SU-DHL-6 (cell line): Measurements from ENCODE around the gene SETD2.

Source experiments
- EZH2phosphoT487 ChIP-seq: fragments of 200-600 bp; sonication (generic), shearing (Covaris generic); conservative IDR thresholded peaks from 2 replicates; pipeline ENCODE4 v1.6.1; 2018; ENCODE audit warnings: mild to moderate bottlenecking, antibody characterized with exemption, low read length, moderate library complexity, mixed read lengths
- TF ChIP-seq, protein P1 (sequence below): fragments of 200-600 bp; sonication (generic); IDR thresholded peaks from one replicate; pipeline ENCODE4 v1.5.1; 2017; ENCODE audit warnings: antibody characterized with exemption, mild to moderate bottlenecking, low read length, moderate library complexity; ENCODE audit not compliant: insufficient read depth, poor library complexity, severe bottlenecking

DNA sequence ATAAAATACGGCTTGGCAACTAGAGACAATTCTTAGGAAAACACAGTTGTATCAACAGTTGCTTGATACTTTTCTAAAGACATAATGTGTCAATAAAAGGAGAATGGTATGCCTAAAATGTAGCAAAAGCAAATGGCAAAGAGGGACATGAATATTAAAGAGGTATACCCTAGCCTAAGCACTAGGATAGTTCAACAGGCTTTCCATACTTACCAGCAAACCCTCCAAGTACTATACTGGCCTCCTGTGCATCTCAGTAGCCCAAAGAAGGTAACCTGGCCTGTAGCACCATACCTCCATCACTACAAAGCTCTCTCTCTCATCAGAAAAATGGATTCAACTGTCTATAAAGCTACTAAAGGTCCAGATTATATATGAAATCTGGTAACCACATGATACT, 7.5 kb downstream of the SETD2 start:
- TF ChIP-seq, protein P1, sequence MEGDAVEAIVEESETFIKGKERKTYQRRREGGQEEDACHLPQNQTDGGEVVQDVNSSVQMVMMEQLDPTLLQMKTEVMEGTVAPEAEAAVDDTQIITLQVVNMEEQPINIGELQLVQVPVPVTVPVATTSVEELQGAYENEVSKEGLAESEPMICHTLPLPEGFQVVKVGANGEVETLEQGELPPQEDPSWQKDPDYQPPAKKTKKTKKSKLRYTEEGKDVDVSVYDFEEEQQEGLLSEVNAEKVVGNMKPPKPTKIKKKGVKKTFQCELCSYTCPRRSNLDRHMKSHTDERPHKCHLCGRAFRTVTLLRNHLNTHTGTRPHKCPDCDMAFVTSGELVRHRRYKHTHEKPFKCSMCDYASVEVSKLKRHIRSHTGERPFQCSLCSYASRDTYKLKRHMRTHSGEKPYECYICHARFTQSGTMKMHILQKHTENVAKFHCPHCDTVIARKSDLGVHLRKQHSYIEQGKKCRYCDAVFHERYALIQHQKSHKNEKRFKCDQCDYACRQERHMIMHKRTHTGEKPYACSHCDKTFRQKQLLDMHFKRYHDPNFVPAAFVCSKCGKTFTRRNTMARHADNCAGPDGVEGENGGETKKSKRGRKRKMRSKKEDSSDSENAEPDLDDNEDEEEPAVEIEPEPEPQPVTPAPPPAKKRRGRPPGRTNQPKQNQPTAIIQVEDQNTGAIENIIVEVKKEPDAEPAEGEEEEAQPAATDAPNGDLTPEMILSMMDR = no peak
- no peak for TF ChIP-seq EZH2phosphoT487
